Measurements from ENCODE around the gene OOSP2.

Gene OOSP2

GRCh38 chr11:60080535-60080934, 40.3 kb downstream of the OOSP2 start:
- no peak for DNase-seq

- no peak for DNase-seq
Measured at GRCh38 chr11:60084631-60085273, 44.5 kb downstream of the OOSP2 start.

DNA sequence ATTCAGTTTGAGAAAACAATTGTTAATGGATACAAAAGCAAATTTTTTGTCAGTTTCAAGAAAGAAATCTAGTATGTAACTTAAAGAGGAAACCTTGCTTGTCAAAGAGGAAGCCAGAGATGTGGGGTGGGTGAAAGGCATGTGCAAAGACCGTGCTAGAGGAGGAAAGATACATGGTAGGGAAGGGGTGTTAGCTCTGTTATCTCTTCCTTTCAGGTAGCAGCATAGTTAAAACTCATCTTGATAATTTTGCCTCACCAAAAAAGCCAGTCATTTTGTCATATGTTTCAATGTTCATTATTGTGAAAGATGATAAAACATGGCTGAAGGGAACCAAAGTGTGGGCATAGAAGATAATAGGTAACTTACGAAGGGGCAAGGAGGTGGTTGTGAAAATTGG, 45.7 kb downstream of the OOSP2 start:
- no peak for DNase-seq

GRCh38 chr11:60087239-60087638, 47.0 kb downstream of the OOSP2 start:
- no peak for DNase-seq

GRCh38 chr11:60088364-60088763, 48.2 kb downstream of the OOSP2 start, which contains the start of gene MS4A2:
MS4A2 (plus strand) TSS chr11:60088664; CDS start chr11:60088766, 102 bp downstream.
- no peak for DNase-seq

DNA sequence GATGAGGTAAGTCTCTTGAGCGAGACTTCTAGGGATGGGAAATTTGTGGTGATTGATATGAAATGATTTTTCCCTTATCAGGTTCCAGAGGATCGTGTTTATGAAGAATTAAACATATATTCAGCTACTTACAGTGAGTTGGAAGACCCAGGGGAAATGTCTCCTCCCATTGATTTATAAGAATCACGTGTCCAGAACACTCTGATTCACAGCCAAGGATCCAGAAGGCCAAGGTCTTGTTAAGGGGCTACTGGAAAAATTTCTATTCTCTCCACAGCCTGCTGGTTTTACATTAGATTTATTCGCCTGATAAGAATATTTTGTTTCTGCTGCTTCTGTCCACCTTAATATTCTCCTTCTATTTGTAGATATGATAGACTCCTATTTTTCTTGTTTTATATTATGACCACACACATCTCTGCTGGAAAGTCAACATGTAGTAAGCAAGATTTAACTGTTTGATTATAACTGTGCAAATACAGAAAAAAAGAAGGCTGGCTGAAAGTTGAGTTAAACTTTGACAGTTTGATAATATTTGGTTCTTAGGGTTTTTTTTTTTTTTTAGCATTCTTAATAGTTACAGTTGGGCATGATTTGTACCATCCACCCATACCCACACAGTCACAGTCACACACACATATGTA, 55.4 kb downstream of the OOSP2 start:
- DNase-seq, result no peak

- DNase-seq, result no peak
Measured at GRCh38 chr11:60097189-60097588, 57.0 kb downstream of the OOSP2 start.

Measured in NCI-H510A (cell line).